GM20000 (cell line): ENCODE measurements around the gene ERICH6B.

ENCODE experiments used
- DNase-seq: peaks from one replicate; pipeline ENCODE4 v3.0.0; 2012; ENCODE audit warnings: low spot score
- TF ChIP-seq, protein P1 (sequence below): IDR thresholded peaks from 2 replicates; pipeline ENCODE4 v1.5.1; 2012; ENCODE audit warnings: mild to moderate bottlenecking, control low read depth; ENCODE audit errors: extremely low read depth, missing control alignments

The ERICH6B gene

DNA sequence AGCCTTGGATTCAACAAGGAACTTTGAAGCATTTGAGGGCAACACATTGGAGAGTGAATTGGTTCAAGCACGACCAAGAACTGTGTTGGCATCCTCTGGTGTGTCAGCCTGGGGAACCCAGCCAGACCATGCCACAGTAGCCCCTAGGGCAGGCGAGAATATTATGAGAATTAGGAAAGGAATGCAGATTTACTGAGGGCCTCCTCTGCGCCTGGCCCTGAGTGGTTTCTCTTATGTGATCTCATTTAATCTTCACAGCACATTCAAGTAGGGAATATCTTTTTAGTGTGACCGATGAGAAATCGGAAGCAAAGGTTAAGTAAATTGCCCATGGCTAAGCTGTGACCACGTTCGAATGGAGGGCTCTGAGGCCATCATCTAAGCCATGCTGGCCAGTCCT is 15.3 kb upstream of the ERICH6B start:
- TF ChIP-seq, protein P1, sequence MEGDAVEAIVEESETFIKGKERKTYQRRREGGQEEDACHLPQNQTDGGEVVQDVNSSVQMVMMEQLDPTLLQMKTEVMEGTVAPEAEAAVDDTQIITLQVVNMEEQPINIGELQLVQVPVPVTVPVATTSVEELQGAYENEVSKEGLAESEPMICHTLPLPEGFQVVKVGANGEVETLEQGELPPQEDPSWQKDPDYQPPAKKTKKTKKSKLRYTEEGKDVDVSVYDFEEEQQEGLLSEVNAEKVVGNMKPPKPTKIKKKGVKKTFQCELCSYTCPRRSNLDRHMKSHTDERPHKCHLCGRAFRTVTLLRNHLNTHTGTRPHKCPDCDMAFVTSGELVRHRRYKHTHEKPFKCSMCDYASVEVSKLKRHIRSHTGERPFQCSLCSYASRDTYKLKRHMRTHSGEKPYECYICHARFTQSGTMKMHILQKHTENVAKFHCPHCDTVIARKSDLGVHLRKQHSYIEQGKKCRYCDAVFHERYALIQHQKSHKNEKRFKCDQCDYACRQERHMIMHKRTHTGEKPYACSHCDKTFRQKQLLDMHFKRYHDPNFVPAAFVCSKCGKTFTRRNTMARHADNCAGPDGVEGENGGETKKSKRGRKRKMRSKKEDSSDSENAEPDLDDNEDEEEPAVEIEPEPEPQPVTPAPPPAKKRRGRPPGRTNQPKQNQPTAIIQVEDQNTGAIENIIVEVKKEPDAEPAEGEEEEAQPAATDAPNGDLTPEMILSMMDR, result no peak
- DNase-seq, result no peak

DNA sequence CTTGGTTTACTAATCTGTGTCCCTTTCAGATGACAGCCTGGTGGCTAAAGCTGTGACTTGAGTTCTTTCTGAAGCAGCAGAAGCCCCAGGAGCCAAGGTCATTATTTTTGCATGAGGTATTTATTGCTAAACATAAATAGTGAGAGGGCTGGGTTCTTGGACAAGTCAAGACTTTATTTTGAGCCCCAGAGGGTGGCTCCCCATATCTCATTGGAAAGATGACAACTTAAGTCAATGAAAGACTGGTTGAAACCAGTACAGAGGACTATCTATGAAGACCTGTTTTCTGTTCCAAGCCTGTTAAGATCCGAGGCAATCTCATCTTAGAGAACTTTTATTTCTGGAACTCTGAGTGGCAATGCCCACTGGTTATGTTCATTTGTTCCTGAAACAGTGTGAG is 14.4 kb upstream of the ERICH6B start:
- no peak for DNase-seq
- TF ChIP-seq, protein P1, result no peak

DNA sequence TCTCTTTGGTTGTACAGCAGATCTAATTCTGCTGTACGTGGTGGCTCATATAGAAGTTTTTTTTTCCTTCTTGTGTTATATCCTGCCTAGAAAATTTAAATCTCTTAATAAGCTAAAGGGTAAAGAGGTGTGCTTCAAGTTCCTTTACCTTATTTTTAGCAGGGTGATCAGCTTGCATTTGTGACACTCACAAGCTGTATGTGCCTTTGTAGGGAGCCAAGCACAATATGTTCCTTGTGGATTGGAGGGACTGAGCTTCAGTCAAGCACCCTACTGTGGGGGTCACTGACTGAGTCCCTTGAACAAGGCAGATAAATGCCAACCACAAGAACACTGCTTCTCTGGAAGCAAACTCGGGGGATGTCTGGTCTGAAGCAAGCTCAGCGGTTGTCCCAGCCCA is 12.6 kb upstream of the ERICH6B start:
- no peak for DNase-seq
- TF ChIP-seq, protein P1, result no peak

DNA sequence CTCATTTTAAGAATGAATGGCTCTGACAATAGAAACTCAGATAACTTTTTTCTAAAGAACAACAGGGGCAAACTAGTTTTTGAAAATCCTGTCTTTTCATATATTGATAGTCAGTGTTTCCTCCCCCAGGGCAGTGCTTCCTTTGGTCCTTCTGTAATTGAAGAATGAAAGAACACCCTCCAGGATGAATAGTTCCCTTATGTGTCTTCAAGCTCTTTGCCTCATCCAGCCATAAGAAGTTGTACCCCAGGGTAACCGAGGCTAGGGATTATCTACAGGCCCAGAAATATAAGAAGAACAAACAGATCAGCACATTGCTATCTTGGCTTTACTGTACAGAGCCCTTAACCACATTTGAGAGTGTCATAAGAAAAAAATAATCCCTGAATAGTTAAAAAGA is 12.1 kb upstream of the ERICH6B start:
- TF ChIP-seq, protein P1, result no peak
- no peak for DNase-seq

DNA sequence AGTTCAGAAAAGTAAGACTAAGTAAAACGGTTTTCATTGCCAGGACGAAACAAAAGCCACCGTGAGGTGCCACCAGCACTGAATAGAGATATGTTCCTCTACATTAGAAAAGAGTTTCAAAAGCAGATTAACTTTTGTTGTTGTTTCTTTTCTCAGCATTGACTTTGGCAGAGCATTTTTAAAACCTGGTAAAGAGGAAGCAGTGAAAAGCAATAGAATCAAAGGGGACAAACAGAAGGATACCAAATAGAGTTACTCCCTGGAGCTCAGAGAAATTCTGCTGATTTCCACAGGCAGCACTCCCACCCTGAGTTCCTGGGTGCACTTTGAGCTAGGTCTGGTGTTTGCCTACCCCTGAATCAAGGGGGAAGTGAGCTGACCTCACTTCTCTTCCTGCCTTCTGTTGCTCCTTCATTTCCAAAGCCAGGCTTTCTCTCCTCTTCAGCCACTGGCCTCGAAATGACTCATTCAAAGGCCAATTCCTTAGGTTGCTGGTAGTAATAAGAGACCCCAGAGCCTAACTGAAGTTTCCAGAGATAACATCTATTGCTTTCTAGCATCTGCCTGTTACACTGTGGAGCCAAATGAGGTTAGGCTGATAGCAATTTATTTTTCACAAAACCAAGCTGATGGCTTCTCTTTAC is 11.3 kb upstream of the ERICH6B start:
- TF ChIP-seq, protein P1, result no peak
- DNase-seq, result no peak

DNA sequence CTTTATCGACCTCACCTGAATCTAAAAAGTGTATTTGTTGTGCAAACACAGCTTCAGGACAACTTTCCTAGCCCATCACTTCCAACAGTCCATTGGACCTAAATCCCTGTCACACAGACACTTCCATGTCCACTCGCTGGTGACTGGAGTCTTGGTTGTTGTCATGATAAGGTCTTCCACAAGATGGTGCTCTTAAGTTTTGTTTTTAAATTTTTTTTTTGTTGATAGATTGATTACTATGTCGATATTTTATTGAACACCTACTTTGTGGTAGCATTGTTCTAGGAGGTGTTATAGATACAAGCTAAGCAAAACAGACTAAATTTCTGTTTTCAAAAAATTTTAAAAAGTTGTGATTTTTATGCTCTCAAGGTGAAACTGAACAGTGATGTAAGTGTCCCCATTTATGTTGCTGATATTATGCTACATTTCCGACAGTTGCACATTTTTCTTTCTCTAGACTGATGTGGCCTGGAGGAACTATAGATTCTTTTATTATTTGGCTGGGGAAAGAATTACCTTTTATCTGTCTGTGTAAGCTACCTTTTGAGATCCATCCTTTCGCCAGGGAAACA is 8.1 kb upstream of the ERICH6B start:
- TF ChIP-seq, protein P1, result no peak
- DNase-seq, result peak; percentile 43

DNA sequence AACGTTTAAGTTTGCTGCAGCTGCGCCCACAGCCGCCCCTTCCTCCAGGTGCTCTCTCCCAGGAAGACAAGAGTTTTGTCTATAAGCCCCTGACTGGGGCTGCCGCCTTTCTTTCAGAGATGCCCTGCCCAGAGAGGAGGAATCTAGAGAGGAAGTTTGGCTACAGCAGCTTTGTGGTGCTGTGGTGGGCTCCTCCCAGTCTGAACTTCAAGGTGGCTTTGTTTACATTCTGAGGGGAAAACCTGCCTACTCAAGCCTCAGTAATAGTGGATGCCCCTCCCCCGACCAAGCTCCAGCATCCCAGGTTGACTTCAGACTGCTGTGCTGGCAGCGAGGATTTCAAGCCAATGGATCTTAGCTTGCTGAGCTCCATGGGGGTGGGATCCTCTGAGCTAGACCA is 6.4 kb upstream of the ERICH6B start:
- DNase-seq, result no peak
- TF ChIP-seq, protein P1, result no peak
